Esophagus (tissue), 2 donors: ENCODE results near the gene ANK3. TPM values are rescaled to one million over a fixed set of nuclear protein-coding genes. Genes with fewer than 3 reads are reported as not detected.

ENCODE experiments used
- H3K27ac ChIP-seq, 2 donors: one replicate each; pipeline ENCODE4 v1.5.1; 2013; ENCODE audit warnings: low read depth in 2 of 2, mild to moderate bottlenecking in 2 of 2, inconsistent platforms in 1 of 2, low read length in 1 of 2, moderate library complexity in 1 of 2
- H3K27me3 ChIP-seq, 2 donors: one replicate each; pipeline ENCODE4 v1.6.1; 2013; ENCODE audit warnings: low read length in 2 of 2, control low read depth in 1 of 2, mild to moderate bottlenecking in 1 of 2; ENCODE audit not compliant: insufficient read depth in 2 of 2, control insufficient read depth in 1 of 2
- H3K36me3 ChIP-seq, 2 donors: one replicate each; pipeline ENCODE4 v1.6.1; 2013; ENCODE audit warnings: low read length in 1 of 2; ENCODE audit not compliant: control insufficient read depth in 2 of 2, insufficient read depth in 2 of 2
- H3K4me1 ChIP-seq, 2 donors: one replicate each; pipeline ENCODE4 v1.6.1; 2013; ENCODE audit warnings: low read length in 1 of 2; ENCODE audit not compliant: control insufficient read depth in 2 of 2, insufficient read depth in 2 of 2
- H3K4me3 ChIP-seq, 2 donors: one replicate each; pipeline ENCODE4 v1.5.1; 2013; ENCODE audit warnings: low read length in 2 of 2, mild to moderate bottlenecking in 2 of 2, low read depth in 1 of 2, moderate library complexity in 1 of 2
- H3K9me3 ChIP-seq, 2 donors: one replicate each; pipeline ENCODE4 v1.6.1; 2013; ENCODE audit warnings: mild to moderate bottlenecking in 2 of 2, low read depth in 1 of 2, low read length in 1 of 2, moderate library complexity in 1 of 2; ENCODE audit not compliant: control insufficient read depth in 2 of 2, insufficient read depth in 1 of 2
- WGBS, 2 donors: extraction: QIAGEN DNeasy Blood & Tissue Kit; methylation state at CpG; one replicate each; pipeline ENCODE4 v1.1.7; 2013; 5-methylcytosine and 5-hydroxymethylcytosine counted together
- polyA plus RNA-seq, 2 donors: library from polyadenylated mRNA; stranded (reverse); fragments of 200-250 nt; gene quantifications; one replicate each; pipeline ENCODE4 v1.2.3, GENCODE V29; 2013
- donor health status: healthy with polysubstance abuse.
- donor health status: Bipolar disorder and iron deficiency.

ANK3 gene
- polyA plus RNA-seq, 2 donors: 6.9 to 7.8 TPM

- H3K4me1 ChIP-seq: peaks cover 0 to 2% of the 10 kb centered on the region in 2 donors
- H3K27me3 ChIP-seq: no peaks in the 10 kb centered on the region
- H3K9me3 ChIP-seq: no peaks in the 10 kb centered on the region
- no peaks in the 10 kb centered on the region for H3K36me3 ChIP-seq
- H3K4me3 ChIP-seq: no peak overlapping the region
- no peak overlapping the region for H3K27ac ChIP-seq
Observed at GRCh38 chr10:60125895-60126294, 263.8 kb downstream of the ANK3 start.

- WGBS, 2 donors: 93 to 94% methylated on average over 5 of the region's 5 CpGs
- no peaks in the 10 kb centered on the region for H3K27me3 ChIP-seq
- H3K4me1 ChIP-seq: no peaks in the 10 kb centered on the region
- H3K4me3 ChIP-seq: no peak overlapping the region
- H3K27ac ChIP-seq: no peak overlapping the region
- H3K36me3 ChIP-seq: no peaks in the 10 kb centered on the region
- H3K9me3 ChIP-seq: no peaks in the 10 kb centered on the region
Observed at GRCh38 chr10:60124536-60124935, 265.1 kb downstream of the ANK3 start.

- 47 to 59% methylated on average over 2 of the region's 2 CpGs for WGBS, 2 donors
- no peak overlapping the region for H3K27ac ChIP-seq
- no peaks in the 10 kb centered on the region for H3K9me3 ChIP-seq
- no peaks in the 10 kb centered on the region for H3K4me1 ChIP-seq
- no peak overlapping the region for H3K4me3 ChIP-seq
- H3K36me3 ChIP-seq: no peaks in the 10 kb centered on the region
- no peaks in the 10 kb centered on the region for H3K27me3 ChIP-seq
Observed at GRCh38 chr10:60123668-60124067, 266.0 kb downstream of the ANK3 start.

DNA sequence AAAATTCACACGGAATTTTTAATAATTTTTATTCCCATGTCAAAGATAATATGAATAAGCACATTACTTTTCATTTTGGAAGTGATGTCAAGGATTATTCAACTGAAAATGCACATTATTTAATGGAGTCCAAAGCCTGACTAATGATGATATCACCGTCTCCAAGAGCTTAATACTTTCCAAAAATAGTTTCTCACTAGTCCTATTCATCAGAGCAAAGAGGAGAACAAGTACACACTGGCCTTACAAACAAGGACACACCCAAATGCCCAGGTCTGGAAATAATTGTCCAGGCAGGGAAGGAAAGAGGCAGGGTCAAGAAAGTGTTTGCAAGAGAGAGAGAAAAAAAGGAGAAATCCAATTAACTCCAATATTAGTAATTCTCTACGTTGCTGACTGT, 266.5 kb downstream of the ANK3 start:
- Histone ChIP-seq H3K9me3 (no peaks in the 10 kb centered on the region), H3K4me1 (no peaks in the 10 kb centered on the region), H3K27ac (no peak overlapping the region), H3K36me3 (no peaks in the 10 kb centered on the region), H3K4me3 (no peak overlapping the region), H3K27me3 (no peaks in the 10 kb centered on the region)
- 22 to 47% methylated on average over 3 of the region's 3 CpGs for WGBS, 2 donors

DNA sequence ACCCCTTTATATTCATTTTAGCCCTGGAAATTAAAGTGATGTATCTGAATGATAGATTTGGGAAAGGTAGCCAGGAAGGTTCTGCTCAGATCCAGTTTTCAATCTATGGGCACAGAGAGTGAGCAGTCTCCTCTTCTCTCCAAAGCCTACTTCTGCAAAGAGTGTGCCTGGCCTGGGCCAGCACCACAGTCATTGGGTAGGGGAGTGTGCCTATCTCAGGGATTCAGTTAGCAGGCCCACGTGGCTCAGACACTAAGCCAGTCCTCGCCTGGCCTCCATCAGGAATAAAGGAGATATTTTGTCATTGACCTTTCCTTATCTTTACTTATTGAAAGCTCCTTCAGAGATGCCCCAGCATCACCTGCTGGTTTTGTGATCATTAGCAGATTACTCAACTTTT, 267.5 kb downstream of the ANK3 start:
- no peaks in the 10 kb centered on the region for H3K4me1 ChIP-seq
- no peaks in the 10 kb centered on the region for H3K36me3 ChIP-seq
- H3K27ac ChIP-seq: no peak overlapping the region
- 82 to 91% methylated on average over 2 of the region's 2 CpGs for WGBS, 2 donors
- H3K9me3 ChIP-seq: no peaks in the 10 kb centered on the region
- no peaks in the 10 kb centered on the region for H3K27me3 ChIP-seq
- H3K4me3 ChIP-seq: no peak overlapping the region

DNA sequence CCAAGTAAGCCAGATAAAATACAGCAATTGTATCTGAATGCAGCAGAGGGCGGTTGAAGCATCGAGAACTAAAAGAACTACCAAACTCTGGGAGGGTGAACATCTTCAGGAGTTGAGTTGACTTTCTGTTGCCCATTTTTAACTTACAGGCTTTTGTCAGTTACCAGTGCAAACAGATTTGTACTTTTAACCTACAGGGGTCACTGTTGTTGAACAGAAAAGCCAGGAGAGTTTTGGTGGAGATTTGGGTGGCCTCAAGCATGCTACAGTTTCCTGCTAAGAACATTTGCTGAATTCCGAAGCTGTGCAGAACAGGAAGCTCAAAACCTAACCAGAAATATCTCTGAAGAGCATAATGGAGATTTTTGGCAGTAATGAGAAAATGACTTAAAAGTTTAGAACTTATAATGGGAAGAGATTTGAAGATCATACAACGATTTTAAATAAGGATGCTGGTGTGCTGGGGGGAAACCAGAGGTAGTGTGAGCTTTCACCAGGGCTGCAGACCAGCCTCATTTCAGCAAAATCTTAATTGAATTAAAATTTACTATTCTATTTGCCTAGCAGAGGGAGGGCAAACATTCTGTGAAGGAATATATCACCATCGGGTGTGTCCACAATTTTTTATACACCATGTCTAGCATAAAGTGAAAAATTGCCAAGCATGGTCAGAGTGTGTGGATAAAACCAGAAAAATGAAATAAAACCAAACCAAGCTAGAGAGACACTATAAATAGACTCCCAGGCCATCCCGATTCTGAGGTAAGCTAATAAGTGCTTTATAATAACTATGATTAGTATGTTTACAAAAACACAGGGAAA, 274.7 kb downstream of the ANK3 start:
- no peaks in the 10 kb centered on the region for H3K36me3 ChIP-seq
- 61 to 62% methylated on average over 6 of the region's 6 CpGs for WGBS, 2 donors
- H3K27ac ChIP-seq: no peak overlapping the region
- no peaks in the 10 kb centered on the region for H3K9me3 ChIP-seq
- no peak overlapping the region for H3K4me3 ChIP-seq
- no peaks in the 10 kb centered on the region for H3K27me3 ChIP-seq
- no peaks in the 10 kb centered on the region for H3K4me1 ChIP-seq

DNA sequence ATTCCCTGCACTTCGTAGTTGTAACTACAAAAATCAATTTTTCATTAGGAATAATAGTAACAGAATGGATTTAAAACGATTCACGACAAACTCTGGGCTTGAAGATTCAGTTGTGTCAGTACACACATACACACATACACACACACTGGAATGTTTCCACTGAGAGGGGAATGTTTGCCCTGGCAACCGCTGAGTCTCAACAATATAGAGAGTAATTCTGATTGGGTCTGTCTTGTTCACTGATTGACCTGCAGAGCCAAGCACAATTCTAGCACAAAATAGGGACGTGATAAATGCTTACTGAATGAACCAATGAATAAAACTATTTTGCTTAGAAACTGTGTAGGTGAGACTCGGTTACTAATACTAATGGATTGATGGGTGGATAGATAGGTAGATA, 278.9 kb downstream of the ANK3 start:
- Histone ChIP-seq H3K9me3 (no peaks in the 10 kb centered on the region), H3K4me1 (no peaks in the 10 kb centered on the region), H3K4me3 (no peak overlapping the region), H3K27ac (no peak overlapping the region), H3K36me3 (no peaks in the 10 kb centered on the region), H3K27me3 (no peaks in the 10 kb centered on the region)
- 87 to 89% methylated on average over 6 of the region's 6 CpGs for WGBS, 2 donors

DNA sequence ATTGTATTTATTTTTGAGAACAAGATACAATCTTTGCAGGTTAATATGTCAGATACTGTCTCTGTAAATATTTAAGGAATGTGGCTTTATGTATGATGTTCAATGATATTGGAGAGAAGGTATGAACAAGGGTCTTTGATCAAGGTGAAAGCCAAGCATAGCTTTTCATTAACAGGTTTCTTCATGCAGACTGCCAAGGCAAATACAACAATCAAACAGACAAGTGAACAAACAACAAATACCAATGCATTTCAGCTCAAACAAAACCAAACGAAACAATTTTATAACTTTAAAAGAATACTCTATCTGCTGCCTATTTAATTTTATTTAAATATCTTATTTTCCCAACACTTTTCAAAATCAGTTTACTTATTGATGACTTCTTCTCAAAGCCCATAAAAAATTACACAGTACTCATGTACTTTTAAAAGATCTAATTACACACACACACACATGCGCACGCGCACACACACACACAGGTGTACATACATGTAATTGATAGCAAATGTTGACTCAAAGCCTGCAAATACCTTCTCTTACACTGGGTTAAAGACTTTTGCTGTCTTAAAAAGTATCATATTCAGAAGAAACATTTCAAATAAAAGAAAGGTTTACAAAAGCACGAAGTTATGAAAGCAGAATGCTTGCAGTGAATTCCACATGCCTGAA, 282.2 kb downstream of the ANK3 start:
- Histone ChIP-seq H3K9me3 (no peaks in the 10 kb centered on the region), H3K27me3 (no peaks in the 10 kb centered on the region), H3K4me3 (no peak overlapping the region), H3K27ac (no peak overlapping the region), H3K4me1 (no peaks in the 10 kb centered on the region), H3K36me3 (no peaks in the 10 kb centered on the region)
- WGBS, 2 donors: 86 to 88% methylated on average over 5 of the region's 5 CpGs

DNA sequence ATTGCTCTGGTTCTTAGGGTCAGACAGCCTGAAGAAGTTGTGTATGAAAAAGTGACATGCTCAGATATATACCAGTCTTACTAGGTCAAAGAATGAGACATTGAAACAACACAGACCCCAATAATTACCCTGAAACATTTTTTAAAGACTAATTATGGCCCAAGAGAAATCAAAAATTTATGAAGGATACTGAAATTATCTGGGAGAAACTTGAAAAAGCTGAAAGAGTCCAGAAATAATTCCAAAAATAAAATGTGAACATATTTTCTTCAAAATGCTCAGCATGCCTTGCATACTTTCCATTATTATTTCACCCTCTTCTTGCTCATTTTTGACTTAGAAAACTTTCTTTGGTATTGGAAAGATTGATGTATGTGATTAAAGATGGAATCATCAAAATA, 284.4 kb downstream of the ANK3 start:
- no peaks in the 10 kb centered on the region for H3K9me3 ChIP-seq
- no peaks in the 10 kb centered on the region for H3K4me1 ChIP-seq
- no peaks in the 10 kb centered on the region for H3K36me3 ChIP-seq
- no peaks in the 10 kb centered on the region for H3K27me3 ChIP-seq
- no peak overlapping the region for H3K4me3 ChIP-seq
- H3K27ac ChIP-seq: no peak overlapping the region

DNA sequence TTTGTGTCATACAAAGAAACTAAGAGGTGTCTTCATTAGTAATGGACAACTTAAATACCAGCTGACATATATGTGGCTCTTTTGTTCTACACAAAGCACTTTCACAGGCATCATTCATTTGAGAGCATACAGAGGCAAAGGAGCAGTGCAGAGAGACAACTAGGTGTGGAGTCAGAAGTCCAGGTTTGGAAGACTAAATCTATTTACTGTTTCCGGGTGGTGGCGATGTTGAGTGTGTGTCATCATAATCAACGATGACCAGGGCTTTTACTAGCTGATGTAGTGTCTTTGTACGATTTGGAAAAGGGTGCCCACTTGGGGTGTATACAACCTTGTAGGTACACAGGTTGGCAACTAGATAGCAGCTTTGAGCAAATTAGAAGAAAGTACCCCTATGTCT, 287.9 kb downstream of the ANK3 start:
- no peak overlapping the region for H3K4me3 ChIP-seq
- H3K4me1 ChIP-seq: no peaks in the 10 kb centered on the region
- H3K9me3 ChIP-seq: no peaks in the 10 kb centered on the region
- no peaks in the 10 kb centered on the region for H3K36me3 ChIP-seq
- H3K27ac ChIP-seq: no peak overlapping the region
- WGBS, 2 donors: 72 to 75% methylated on average over 4 of the region's 4 CpGs
- H3K27me3 ChIP-seq: no peaks in the 10 kb centered on the region
